Mesothelial cell of epicardium (in vitro differentiated cells): ENCODE measurements around the gene PTOV1. TPM values are rescaled to one million over a fixed set of nuclear protein-coding genes. Genes with fewer than 3 reads are reported as not detected.

Experiments used
- DNase-seq, 2 experiments: peaks; one replicate each; pipeline ENCODE4 v3.0.0; 2021; ENCODE audit warnings: low spot score in 2 of 2; ENCODE audit not compliant: unreplicated experiment in 2 of 2
- H3K27ac Mint-ChIP-seq: 2 replicates; pipeline ENCODE4 v1.8.0; 2021; ENCODE audit warnings: mixed read lengths
- H3K27me3 Mint-ChIP-seq: 2 replicates; pipeline ENCODE4 v1.8.0; 2021; ENCODE audit warnings: low read depth, mixed read lengths
- H3K36me3 Mint-ChIP-seq: 2 replicates; pipeline ENCODE4 v1.8.0; 2021; ENCODE audit warnings: mixed read lengths
- H3K4me1 Mint-ChIP-seq: 2 replicates; pipeline ENCODE4 v1.8.0; 2021; ENCODE audit warnings: mixed read lengths
- H3K4me3 Mint-ChIP-seq: 2 replicates; pipeline ENCODE4 v1.8.0; 2021; ENCODE audit warnings: mild to moderate bottlenecking, moderate library complexity, mixed read lengths
- H3K9me3 Mint-ChIP-seq: 2 replicates; pipeline ENCODE4 v1.8.0; 2021; ENCODE audit warnings: mixed read lengths
- CTCF ChIP-seq: fragments of 200-600 bp; sonication (generic); IDR thresholded peaks from one replicate; pipeline ENCODE4 v1.5.0; 2021; ENCODE audit warnings: antibody characterized with exemption; ENCODE audit not compliant: unreplicated experiment
- total RNA-seq: library from RNA; stranded (reverse); gene quantifications from 3 replicates; pipeline ENCODE4 v1.2.1, GENCODE V29; 2021

PTOV1 gene
- total RNA-seq, 1 donor from 2014 or later, result 431 TPM

- Mint-ChIP-seq H3K4me1 (peaks cover 29% of the 10 kb centered on the region), H3K4me3 (no peak overlapping the region), H3K36me3 (peaks cover 12% of the 10 kb centered on the region), H3K9me3 (no peaks in the 10 kb centered on the region), H3K27me3 (no peaks in the 10 kb centered on the region), H3K27ac (no peak overlapping the region)
- no peak for TF ChIP-seq CTCF
- DNase-seq, result no peak
Measured at GRCh38 chr19:49862391-49863253, 11.7 kb downstream of the PTOV1 start.

GRCh38 chr19:49863254-49863934, 12.4 kb downstream of the PTOV1 start:
- DNase-seq, result no peak
- no peaks in the 10 kb centered on the region for H3K9me3 Mint-ChIP-seq
- TF ChIP-seq CTCF, result no peak
- H3K27ac Mint-ChIP-seq, result peak overlapping the region; percentile 1
- peaks cover 12% of the 10 kb centered on the region for H3K36me3 Mint-ChIP-seq
- H3K4me3 Mint-ChIP-seq, result no peak overlapping the region
- H3K27me3 Mint-ChIP-seq, result no peaks in the 10 kb centered on the region
- H3K4me1 Mint-ChIP-seq, result peaks cover 30% of the 10 kb centered on the region

DNA sequence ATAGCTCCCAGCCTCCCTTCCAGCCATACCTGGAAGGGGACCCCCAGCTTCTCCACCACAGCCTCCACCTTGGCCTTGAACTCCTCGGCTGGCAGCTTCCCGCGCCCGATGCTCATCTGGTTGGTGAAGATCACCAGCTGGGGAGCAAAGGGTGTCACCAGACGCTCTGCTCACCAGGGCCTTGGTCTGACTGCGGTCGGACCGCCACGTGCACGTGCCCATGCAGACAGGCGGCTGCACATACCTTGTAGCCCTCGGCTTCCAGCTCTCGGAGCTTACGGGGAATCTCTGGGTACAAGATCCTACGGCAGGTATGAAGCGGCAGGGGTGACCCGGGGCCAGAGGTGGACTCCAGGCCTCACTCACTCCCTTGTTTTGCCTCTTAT, 13.0 kb downstream of the PTOV1 start:
- no peaks in the 10 kb centered on the region for H3K9me3 Mint-ChIP-seq
- H3K4me3 Mint-ChIP-seq, result no peak overlapping the region
- H3K4me1 Mint-ChIP-seq, result peaks cover 33% of the 10 kb centered on the region
- H3K27me3 Mint-ChIP-seq, result no peaks in the 10 kb centered on the region
- DNase-seq, result no peak
- no peak for TF ChIP-seq CTCF
- no peak overlapping the region for H3K27ac Mint-ChIP-seq
- H3K36me3 Mint-ChIP-seq, result peaks cover 12% of the 10 kb centered on the region

DNA sequence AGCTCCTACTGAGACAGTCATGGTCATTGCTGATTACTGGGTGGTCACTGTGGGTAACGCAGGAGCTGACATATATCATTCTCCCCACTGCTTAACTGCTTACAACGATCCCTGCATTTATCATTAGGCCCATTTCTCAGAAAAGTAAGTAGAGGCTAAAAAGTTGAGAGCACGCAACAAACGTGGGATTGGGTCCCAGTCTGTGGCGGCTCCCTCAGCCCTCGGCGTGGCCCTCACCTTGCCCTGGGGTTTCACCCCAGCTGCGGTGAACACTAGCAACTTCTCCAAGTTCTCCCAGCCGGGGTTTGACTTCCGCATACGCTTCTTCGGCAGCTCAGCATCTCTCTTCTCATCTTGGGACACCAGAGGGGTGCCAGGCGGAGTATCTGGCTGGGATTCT, 13.9 kb downstream of the PTOV1 start:
- no peak for TF ChIP-seq CTCF
- H3K4me1 Mint-ChIP-seq, result peaks cover 33% of the 10 kb centered on the region
- peaks cover 12% of the 10 kb centered on the region for H3K36me3 Mint-ChIP-seq
- no peak overlapping the region for H3K4me3 Mint-ChIP-seq
- H3K9me3 Mint-ChIP-seq, result no peaks in the 10 kb centered on the region
- no peak for DNase-seq
- H3K27ac Mint-ChIP-seq, result peak overlapping the region; percentile 80
- H3K27me3 Mint-ChIP-seq, result no peaks in the 10 kb centered on the region

GRCh38 chr19:49866933-49867782, 16.2 kb downstream of the PTOV1 start, which contains the start of gene PNKP:
Gene PNKP (minus strand): TSS chr19:49867576. CDS start chr19:49867204, 372 bp downstream.
- Mint-ChIP-seq H3K4me1 (peaks cover 40% of the 10 kb centered on the region), H3K9me3 (no peaks in the 10 kb centered on the region), H3K36me3 (peaks cover 13% of the 10 kb centered on the region), H3K27ac (peak within 1 kb of the TSS; percentile 80), H3K27me3 (no peaks in the 10 kb centered on the region), H3K4me3 (no peak within 1 kb of the TSS)
- DNase-seq, result peak; percentile 73 to 87
- no peak for TF ChIP-seq CTCF
